Activated CD4-positive, alpha-beta memory T cell treated with anti-CD3 and anti-CD28 coated beads, Interleukin-2, amount 10 ng/mL, durations not matched to agents 7 days and 5 days (primary cell): Measurements from ENCODE around the gene SLC16A11. TPM values are rescaled to one million over a fixed set of nuclear protein-coding genes. Genes with fewer than 3 reads are reported as not detected.

Experiments used
- CTCF ChIA-PET: fragments of 350-600 bp; sonication (Branson Sonifier 250); formaldehyde crosslinking; loops from one replicate; lab custom pipeline; 2021; ENCODE audit warnings: antibody characterized with exemption, inconsistent platforms; lab: Charles Lee
- POLR2A ChIA-PET: fragments of 350-600 bp; sonication (Branson Sonifier 250); formaldehyde crosslinking; loops from one replicate; lab custom pipeline; 2021; ENCODE audit warnings: antibody characterized with exemption; lab: Charles Lee
- DNase-seq: peaks from one replicate; pipeline ENCODE4 v3.0.0-alpha.2; 2020
- H3K27ac Mint-ChIP-seq: one replicate; pipeline ENCODE4 v1.8.0; 2021; ENCODE audit warnings: mild to moderate bottlenecking, mixed read lengths
- H3K27me3 Mint-ChIP-seq: one replicate; pipeline ENCODE4 v1.8.0; 2021; ENCODE audit warnings: mixed read lengths
- H3K36me3 Mint-ChIP-seq: one replicate; pipeline ENCODE4 v1.8.0; 2021; ENCODE audit warnings: low read depth, mixed read lengths
- H3K4me1 Mint-ChIP-seq: one replicate; pipeline ENCODE4 v1.8.0; 2021; ENCODE audit warnings: mixed read lengths
- H3K4me3 Mint-ChIP-seq: one replicate; pipeline ENCODE4 v1.8.0; 2021; ENCODE audit warnings: mild to moderate bottlenecking, mixed read lengths
- H3K9me3 Mint-ChIP-seq: one replicate; pipeline ENCODE4 v1.8.0; 2021; ENCODE audit warnings: mixed read lengths
- total RNA-seq, 2 experiments: library from RNA; stranded (reverse); gene quantifications; one replicate each; pipeline ENCODE4 v1.2.3, GENCODE V29; 2021

Gene SLC16A11
- total RNA-seq, 2 experiments from 2014 or later, result 0.35 to 0.73 TPM

- peaks cover 64% of the 10 kb centered on the region for H3K4me1 Mint-ChIP-seq
- peaks cover 59% of the 10 kb centered on the region for H3K36me3 Mint-ChIP-seq
- ChIA-PET CTCF (interaction anchor here (1.0 to 1.8 kb wide), 3 partner anchors 10 to 104 kb away, joined by 4 to 9 read pairs (median 8); partner anchors contain the start of gene SLC16A13), POLR2A (interaction anchor here (0.9 to 3.2 kb wide), 11 partner anchors 10 to 471 kb away, joined by 3 to 54 read pairs (median 5); partner anchors contain the start of genes C17orf100, MED31 and SLC16A13)
- peak; percentile 99 for DNase-seq
- no peaks in the 10 kb centered on the region for H3K27me3 Mint-ChIP-seq
- no peaks in the 10 kb centered on the region for H3K9me3 Mint-ChIP-seq
- peak overlapping the region; percentile 97 for H3K27ac Mint-ChIP-seq
- H3K4me3 Mint-ChIP-seq, result peak overlapping the region; percentile 98
These were observed 29.5 kb downstream of the SLC16A11 start for GRCh38 chr17:7014261-7014994.

- no peak for DNase-seq
- peak overlapping the region; percentile 97 for H3K27ac Mint-ChIP-seq
- H3K4me3 Mint-ChIP-seq, result peak overlapping the region; percentile 98
- CTCF ChIA-PET, result interaction anchor here (0.6 to 2.0 kb wide), 7 partner anchors 9 to 958 kb away, joined by 3 to 10 read pairs (median 5); partner anchors contain the start of gene SLC16A13
- POLR2A ChIA-PET, result interaction anchor here (0.6 to 3.2 kb wide), 12 partner anchors 9 to 572 kb away, joined by 3 to 25 read pairs (median 4); partner anchors contain the start of genes KIAA0753, MPDU1, SLC16A13 and XAF1
- H3K27me3 Mint-ChIP-seq, result no peaks in the 10 kb centered on the region
- peaks cover 57% of the 10 kb centered on the region for H3K36me3 Mint-ChIP-seq
- peaks cover 54% of the 10 kb centered on the region for H3K4me1 Mint-ChIP-seq
- H3K9me3 Mint-ChIP-seq, result no peaks in the 10 kb centered on the region
These were observed 32.0 kb downstream of the SLC16A11 start for GRCh38 chr17:7011942-7012254.

GRCh38 chr17:7011415-7011814 is 32.5 kb downstream of the SLC16A11 start:
- Mint-ChIP-seq H3K9me3 (no peaks in the 10 kb centered on the region), H3K4me1 (peaks cover 50% of the 10 kb centered on the region), H3K27me3 (no peaks in the 10 kb centered on the region), H3K36me3 (peaks cover 52% of the 10 kb centered on the region), H3K27ac (peak overlapping the region; percentile 97), H3K4me3 (peak overlapping the region; percentile 98)
- DNase-seq, result no peak
- POLR2A ChIA-PET, result interaction anchor here (1.6 to 3.2 kb wide), 2 partner anchors 24 to 100 kb away, joined by 3 to 25 read pairs; partner anchors contain the start of gene SLC16A13
- CTCF ChIA-PET, result interaction anchor here (0.7 to 2.0 kb wide), 4 partner anchors 10 to 222 kb away, joined by 3 to 7 read pairs (median 4); partner anchors contain the start of gene SLC16A13

- peaks cover 41% of the 10 kb centered on the region for H3K4me1 Mint-ChIP-seq
These were observed 33.4 kb downstream of the SLC16A11 start for GRCh38 chr17:7010523-7010922.

GRCh38 chr17:7007143-7007542 is 36.7 kb downstream of the SLC16A11 start:
- H3K9me3 Mint-ChIP-seq, result no peaks in the 10 kb centered on the region
- no peaks in the 10 kb centered on the region for H3K27me3 Mint-ChIP-seq
- POLR2A ChIA-PET, result interaction anchor here (0.9 kb wide), 1 partner anchor 93 kb away, joined by 3 read pairs; no protein-coding TSS in a partner anchor
- H3K36me3 Mint-ChIP-seq, result peaks cover 30% of the 10 kb centered on the region
- H3K27ac Mint-ChIP-seq, result no peak overlapping the region
- no peak for DNase-seq
- peaks cover 47% of the 10 kb centered on the region for H3K4me1 Mint-ChIP-seq
- CTCF ChIA-PET, result interaction anchor here (1.2 to 5.4 kb wide), 5 partner anchors 8 to 97 kb away, joined by 4 to 87 read pairs (median 7); no protein-coding TSS in a partner anchor
- no peak overlapping the region for H3K4me3 Mint-ChIP-seq

More at GRCh38 chr17:7010523-7010922, 33.4 kb downstream of the SLC16A11 start:
- H3K36me3 Mint-ChIP-seq, result peaks cover 45% of the 10 kb centered on the region
- H3K9me3 Mint-ChIP-seq, result no peaks in the 10 kb centered on the region
- DNase-seq, result no peak
- H3K27me3 Mint-ChIP-seq, result no peaks in the 10 kb centered on the region
- peak overlapping the region; percentile 98 for H3K4me3 Mint-ChIP-seq
- ChIA-PET CTCF (interaction anchor here (1.3 to 1.5 kb wide), 2 partner anchors 25 to 100 kb away, joined by 3 to 7 read pairs; partner anchors contain the start of gene SLC16A13), POLR2A (interaction anchor here (1.3 to 1.6 kb wide), 2 partner anchors 11 to 100 kb away, joined by 3 to 5 read pairs; no protein-coding TSS in a partner anchor)
- peak overlapping the region; percentile 42 for H3K27ac Mint-ChIP-seq

- CTCF ChIA-PET, result interaction anchor here (0.6 to 5.4 kb wide), 7 partner anchors 16 to 1689 kb away, joined by 3 to 87 read pairs (median 28); no protein-coding TSS in a partner anchor
These were observed 38.2 kb downstream of the SLC16A11 start for GRCh38 chr17:7005716-7006115.

GRCh38 chr17:7004398-7005253 is 39.3 kb downstream of the SLC16A11 start:
- peaks cover 34% of the 10 kb centered on the region for H3K36me3 Mint-ChIP-seq
- DNase-seq, result peak; percentile 36
- H3K4me3 Mint-ChIP-seq, result no peak overlapping the region
- POLR2A ChIA-PET, result interaction anchor here (0.6 to 1.3 kb wide), 6 partner anchors 8 to 94 kb away, joined by 3 to 11 read pairs (median 4); no protein-coding TSS in a partner anchor
- H3K27me3 Mint-ChIP-seq, result no peaks in the 10 kb centered on the region
- H3K27ac Mint-ChIP-seq, result peak overlapping the region; percentile 31
- CTCF ChIA-PET, result interaction anchor here (0.6 to 5.4 kb wide), 30 partner anchors 8 to 353 kb away, joined by 3 to 87 read pairs (median 5); partner anchors contain the start of genes C17orf100, MED31, RNASEK and SLC16A13
- no peaks in the 10 kb centered on the region for H3K9me3 Mint-ChIP-seq
- H3K4me1 Mint-ChIP-seq, result peaks cover 27% of the 10 kb centered on the region

More at GRCh38 chr17:7005716-7006115, 38.2 kb downstream of the SLC16A11 start:
- no peaks in the 10 kb centered on the region for H3K9me3 Mint-ChIP-seq
- no peak overlapping the region for H3K27ac Mint-ChIP-seq
- peaks cover 33% of the 10 kb centered on the region for H3K36me3 Mint-ChIP-seq
- POLR2A ChIA-PET, result no interaction called here
- peaks cover 37% of the 10 kb centered on the region for H3K4me1 Mint-ChIP-seq
- H3K4me3 Mint-ChIP-seq, result no peak overlapping the region
- H3K27me3 Mint-ChIP-seq, result no peaks in the 10 kb centered on the region
- no peak for DNase-seq

- Mint-ChIP-seq H3K9me3 (no peaks in the 10 kb centered on the region), H3K27me3 (no peaks in the 10 kb centered on the region), H3K36me3 (peaks cover 29% of the 10 kb centered on the region), H3K4me1 (peaks cover 19% of the 10 kb centered on the region), H3K4me3 (no peak overlapping the region), H3K27ac (no peak overlapping the region)
- ChIA-PET CTCF (interaction anchor here (0.8 to 5.4 kb wide), 23 partner anchors 9 to 346 kb away, joined by 3 to 87 read pairs (median 6); partner anchors contain the start of genes RNASEK and SLC16A13), POLR2A (interaction anchor here (0.8 to 1.5 kb wide), 5 partner anchors 9 to 89 kb away, joined by 3 to 11 read pairs (median 5); partner anchors contain the start of gene RNASEK)
- DNase-seq, result no peak
These were observed 40.1 kb downstream of the SLC16A11 start for GRCh38 chr17:7003745-7004144.

GRCh38 chr17:7002288-7003047 is 41.4 kb downstream of the SLC16A11 start:
- ChIA-PET POLR2A (interaction anchor here (0.9 to 1.5 kb wide), 3 partner anchors 10 to 88 kb away, joined by 4 to 7 read pairs (median 5); partner anchors contain the start of gene RNASEK), CTCF (interaction anchor here (0.6 to 5.4 kb wide), 11 partner anchors 10 to 159 kb away, joined by 3 to 87 read pairs (median 10); partner anchors contain the start of genes RNASEK and SLC16A13)
- no peaks in the 10 kb centered on the region for H3K27me3 Mint-ChIP-seq
- H3K9me3 Mint-ChIP-seq, result no peaks in the 10 kb centered on the region
- H3K27ac Mint-ChIP-seq, result no peak overlapping the region
- H3K36me3 Mint-ChIP-seq, result peaks cover 35% of the 10 kb centered on the region
- H3K4me3 Mint-ChIP-seq, result no peak overlapping the region
- DNase-seq, result no peak
- peaks cover 15% of the 10 kb centered on the region for H3K4me1 Mint-ChIP-seq

- Mint-ChIP-seq H3K4me1 (peaks cover 15% of the 10 kb centered on the region), H3K27me3 (no peaks in the 10 kb centered on the region), H3K9me3 (no peaks in the 10 kb centered on the region), H3K36me3 (peaks cover 40% of the 10 kb centered on the region), H3K27ac (no peak overlapping the region), H3K4me3 (no peak overlapping the region)
- POLR2A ChIA-PET, result no interaction called here
- DNase-seq, result peak; percentile 59
- CTCF ChIA-PET, result interaction anchor here (2.4 to 4.3 kb wide), 4 partner anchors 11 to 158 kb away, joined by 7 to 34 read pairs (median 19); partner anchors contain the start of gene RNASEK
These were observed 42.5 kb downstream of the SLC16A11 start for GRCh38 chr17:7001318-7001961.
